Neural cell (in vitro differentiated cells): ENCODE measurements around the gene CHKA. TPM values are rescaled to one million over a fixed set of nuclear protein-coding genes. Genes with fewer than 3 reads are reported as not detected.

Experiments
- H2AFZ ChIP-seq: fragments of 200-600, 300-800 bp; sonication (generic), shearing (Covaris generic); 2 replicates; pipeline ENCODE4 v1.6.0; 2014; ENCODE audit warnings: low read depth, mild to moderate bottlenecking, antibody characterized with exemption, low read length, moderate library complexity
- H3F3A ChIP-seq: fragments of 200-600 bp; shearing (Covaris generic); 2 replicates; pipeline ENCODE4 v1.6.1; 2016; ENCODE audit warnings: mild to moderate bottlenecking, moderate library complexity, mixed read lengths, antibody characterized with exemption, low read length; ENCODE audit not compliant: insufficient read depth, poor library complexity, severe bottlenecking
- H3K27ac ChIP-seq: fragments of 200-600, 300-800 bp; sonication (generic), shearing (Covaris generic); 2 replicates; pipeline ENCODE4 v1.5.1; 2014; ENCODE audit warnings: mild to moderate bottlenecking, low read length, moderate library complexity
- H3K27me3 ChIP-seq: fragments of 300-800, 200-600 bp; sonication (generic), shearing (Covaris generic); 2 replicates; pipeline ENCODE4 v1.6.0; 2014; ENCODE audit warnings: mild to moderate bottlenecking, low read depth, low read length, moderate library complexity; ENCODE audit not compliant: insufficient read depth
- H3K36me3 ChIP-seq: fragments of 300-800, 200-600 bp; sonication (generic), shearing (Covaris generic); 2 replicates; pipeline ENCODE4 v1.5.1; 2014; ENCODE audit warnings: mild to moderate bottlenecking, antibody characterized with exemption, low read length, moderate library complexity; ENCODE audit not compliant: insufficient read depth
- H3K4me2 ChIP-seq: fragments of 300-800, 200-600 bp; sonication (generic), shearing (Covaris generic); 2 replicates; pipeline ENCODE4 v1.6.0; 2014; ENCODE audit warnings: mild to moderate bottlenecking, low read length
- H3K4me3 ChIP-seq: fragments of 300-800, 200-600 bp; sonication (generic), shearing (Covaris generic); 2 replicates; pipeline ENCODE4 v1.5.1; 2014; ENCODE audit warnings: mild to moderate bottlenecking, low read length, moderate library complexity
- H3K79me2 ChIP-seq: fragments of 200-600 bp; shearing (Covaris generic); replicated peaks from 2 replicates; pipeline ENCODE4 v1.6.0; 2014; ENCODE audit warnings: mild to moderate bottlenecking, low read length, moderate library complexity; ENCODE audit not compliant: insufficient read depth
- H3K9ac ChIP-seq: fragments of 300-800, 200-600 bp; sonication (generic), shearing (Covaris generic); 2 replicates; pipeline ENCODE4 v1.6.1; 2016; ENCODE audit warnings: mild to moderate bottlenecking, low read length, mixed read lengths
- H3K9me2 ChIP-seq: fragments of 200-600 bp; shearing (Covaris generic); 2 replicates; pipeline ENCODE4 v1.6.1; 2016; ENCODE audit warnings: mild to moderate bottlenecking, low read length, mixed read lengths; ENCODE audit not compliant: insufficient read depth
- H3K9me3 ChIP-seq: fragments of 200-600, 300-800 bp; sonication (generic), shearing (Covaris generic); 2 replicates; pipeline ENCODE4 v1.6.1; 2016; ENCODE audit warnings: mild to moderate bottlenecking, mixed run types, low read length, moderate library complexity, mixed read lengths
- H4K20me1 ChIP-seq: fragments of 200-600 bp; shearing (Covaris generic); 2 replicates; pipeline ENCODE4 v1.6.1; 2016; ENCODE audit warnings: mild to moderate bottlenecking, mixed run types; ENCODE audit not compliant: insufficient read depth
- EP300 ChIP-seq: fragments of 450-650 bp; conservative IDR thresholded peaks from 2 replicates; pipeline ENCODE4 v1.6.1; 2014; ENCODE audit warnings: antibody characterized with exemption, mild to moderate bottlenecking, moderate library complexity; ENCODE audit not compliant: poor library complexity, severe bottlenecking
- EZH2 ChIP-seq: fragments of 200-600, 300-800 bp; shearing (Covaris generic), sonication (generic); IDR thresholded peaks from 2 replicates; pipeline ENCODE4 v1.6.1; 2014; ENCODE audit warnings: antibody characterized with exemption, low read length, borderline replicate concordance, mild to moderate bottlenecking; ENCODE audit not compliant: insufficient read depth, poor library complexity, severe bottlenecking
- MXI1 ChIP-seq: fragments of 450-650 bp; conservative IDR thresholded peaks from 2 replicates; pipeline ENCODE4 v1.6.1; 2014; ENCODE audit warnings: antibody characterized with exemption, mild to moderate bottlenecking; ENCODE audit not compliant: poor library complexity, severe bottlenecking
- POLR2AphosphoS5 ChIP-seq: IDR thresholded peaks from 2 replicates; pipeline ENCODE4 v1.6.1; 2012
- RAD21 ChIP-seq: fragments of 450-650 bp; conservative IDR thresholded peaks from 2 replicates; pipeline ENCODE4 v1.6.1; 2014; ENCODE audit warnings: antibody characterized with exemption, mild to moderate bottlenecking, moderate library complexity
- SMC3 ChIP-seq: fragments of 450-650 bp; conservative IDR thresholded peaks from 2 replicates; pipeline ENCODE4 v1.6.1; 2014; ENCODE audit warnings: antibody characterized with exemption, mild to moderate bottlenecking, moderate library complexity; ENCODE audit not compliant: poor library complexity
- TAF1 ChIP-seq: IDR thresholded peaks from 2 replicates; pipeline ENCODE4 v1.6.1; 2012; ENCODE audit warnings: low read depth
- polyA plus RNA-seq: library from polyadenylated mRNA; depleted of rRNA; stranded (reverse); fragments of >200 nt; gene quantifications from 2 replicates; pipeline ENCODE4 v1.2.3, GENCODE V29; 2014
- TF ChIP-seq, protein P1 (sequence below): IDR thresholded peaks from 2 replicates; pipeline ENCODE4 v1.6.1; 2012; ENCODE audit warnings: borderline replicate concordance
- TF ChIP-seq, protein P2 (sequence below): fragments of 450-650 bp; IDR thresholded peaks from 2 replicates; pipeline ENCODE4 v1.5.1; 2014; ENCODE audit warnings: antibody characterized with exemption, mild to moderate bottlenecking, moderate library complexity; ENCODE audit not compliant: poor library complexity, severe bottlenecking

Gene CHKA
- polyA plus RNA-seq, 1 donor from 2014 or later = 90.0 TPM

DNA sequence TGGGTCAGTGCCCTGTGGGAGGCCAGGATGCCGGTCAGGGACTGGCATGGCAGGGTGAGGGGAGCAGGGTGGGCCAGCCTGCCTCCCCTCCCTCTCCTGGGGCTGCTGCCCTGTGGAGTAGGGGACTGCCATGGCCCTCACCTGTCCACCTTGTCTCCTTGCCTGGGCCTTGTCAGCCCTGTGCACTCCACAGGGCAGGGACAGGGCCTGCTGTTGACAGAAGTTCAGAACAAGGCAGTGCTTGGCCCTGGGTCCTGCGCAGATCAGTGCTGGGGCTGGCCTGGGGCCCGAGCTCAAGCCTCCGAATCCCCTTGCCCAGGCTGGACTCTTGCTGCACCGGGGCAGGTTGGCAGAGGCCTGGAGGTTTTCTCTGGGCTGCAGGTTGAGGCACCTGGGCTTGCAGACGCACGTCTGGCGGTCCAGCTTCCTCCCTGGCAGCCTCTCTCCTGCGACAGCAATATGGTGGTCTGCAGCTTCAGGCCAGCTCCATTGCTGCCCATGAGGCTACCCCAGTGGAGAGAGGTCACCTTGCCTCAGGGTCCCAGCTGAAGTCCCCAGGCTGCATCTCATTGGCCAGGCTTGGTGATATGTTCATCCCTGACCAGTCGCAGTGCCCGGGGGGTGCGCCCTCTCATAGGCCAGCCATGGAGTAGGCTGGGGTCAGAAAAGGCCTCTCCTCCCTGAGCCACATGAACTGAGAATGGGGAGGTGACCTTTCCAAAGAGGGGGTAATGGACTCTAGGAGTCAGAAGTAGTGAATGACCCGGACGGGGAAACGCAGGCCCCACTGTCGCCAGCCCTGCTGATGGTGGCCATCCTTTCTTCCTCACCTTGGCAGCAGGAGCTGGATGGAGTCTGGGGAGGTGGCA lies 21.5 kb upstream of the CHKA start:
- no peak overlapping the region for H2AFZ ChIP-seq
- H3K9ac ChIP-seq = no peak overlapping the region

DNA sequence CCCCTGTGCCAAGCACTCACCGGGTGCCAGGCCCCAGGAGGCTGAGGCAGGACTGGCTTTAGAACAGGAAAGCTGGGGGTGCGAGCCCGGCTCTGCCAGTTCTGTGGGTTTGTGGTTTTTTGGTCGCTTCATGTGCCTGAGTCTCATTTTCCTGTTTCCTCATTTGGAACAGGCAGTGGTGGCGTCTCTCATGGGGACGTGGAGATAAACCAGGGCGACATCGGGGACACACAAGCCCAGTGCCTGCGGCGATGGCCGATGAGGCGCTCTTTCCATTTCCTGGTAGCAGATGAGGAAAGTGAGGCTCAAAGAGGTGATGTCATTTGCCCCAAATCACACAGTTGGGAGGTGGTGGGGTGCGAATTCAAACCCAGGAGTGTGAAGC lies 20.8 kb upstream of the CHKA start:
- Histone ChIP-seq H3K79me2 (no peaks in the 10 kb centered on the region), H3K27me3 (no peaks in the 10 kb centered on the region), H3K27ac (no peak overlapping the region), H3K4me2 (no peak overlapping the region), H3K36me3 (no peaks in the 10 kb centered on the region), H3K4me3 (no peak overlapping the region), H3K9me2 (no peaks in the 10 kb centered on the region), H3K9me3 (no peaks in the 10 kb centered on the region), H3K9ac (no peak overlapping the region), H2AFZ (no peak overlapping the region), H4K20me1 (no peaks in the 10 kb centered on the region), H3F3A (no peaks in the 10 kb centered on the region)
- TF ChIP-seq RAD21 (no peak), TAF1 (no peak), EZH2 (no peak), EP300 (no peak), POLR2AphosphoS5 (no peak), MXI1 (no peak), SMC3 (no peak)
- TF ChIP-seq, protein P1, sequence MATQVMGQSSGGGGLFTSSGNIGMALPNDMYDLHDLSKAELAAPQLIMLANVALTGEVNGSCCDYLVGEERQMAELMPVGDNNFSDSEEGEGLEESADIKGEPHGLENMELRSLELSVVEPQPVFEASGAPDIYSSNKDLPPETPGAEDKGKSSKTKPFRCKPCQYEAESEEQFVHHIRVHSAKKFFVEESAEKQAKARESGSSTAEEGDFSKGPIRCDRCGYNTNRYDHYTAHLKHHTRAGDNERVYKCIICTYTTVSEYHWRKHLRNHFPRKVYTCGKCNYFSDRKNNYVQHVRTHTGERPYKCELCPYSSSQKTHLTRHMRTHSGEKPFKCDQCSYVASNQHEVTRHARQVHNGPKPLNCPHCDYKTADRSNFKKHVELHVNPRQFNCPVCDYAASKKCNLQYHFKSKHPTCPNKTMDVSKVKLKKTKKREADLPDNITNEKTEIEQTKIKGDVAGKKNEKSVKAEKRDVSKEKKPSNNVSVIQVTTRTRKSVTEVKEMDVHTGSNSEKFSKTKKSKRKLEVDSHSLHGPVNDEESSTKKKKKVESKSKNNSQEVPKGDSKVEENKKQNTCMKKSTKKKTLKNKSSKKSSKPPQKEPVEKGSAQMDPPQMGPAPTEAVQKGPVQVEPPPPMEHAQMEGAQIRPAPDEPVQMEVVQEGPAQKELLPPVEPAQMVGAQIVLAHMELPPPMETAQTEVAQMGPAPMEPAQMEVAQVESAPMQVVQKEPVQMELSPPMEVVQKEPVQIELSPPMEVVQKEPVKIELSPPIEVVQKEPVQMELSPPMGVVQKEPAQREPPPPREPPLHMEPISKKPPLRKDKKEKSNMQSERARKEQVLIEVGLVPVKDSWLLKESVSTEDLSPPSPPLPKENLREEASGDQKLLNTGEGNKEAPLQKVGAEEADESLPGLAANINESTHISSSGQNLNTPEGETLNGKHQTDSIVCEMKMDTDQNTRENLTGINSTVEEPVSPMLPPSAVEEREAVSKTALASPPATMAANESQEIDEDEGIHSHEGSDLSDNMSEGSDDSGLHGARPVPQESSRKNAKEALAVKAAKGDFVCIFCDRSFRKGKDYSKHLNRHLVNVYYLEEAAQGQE = no peak
- TF ChIP-seq, protein P2, sequence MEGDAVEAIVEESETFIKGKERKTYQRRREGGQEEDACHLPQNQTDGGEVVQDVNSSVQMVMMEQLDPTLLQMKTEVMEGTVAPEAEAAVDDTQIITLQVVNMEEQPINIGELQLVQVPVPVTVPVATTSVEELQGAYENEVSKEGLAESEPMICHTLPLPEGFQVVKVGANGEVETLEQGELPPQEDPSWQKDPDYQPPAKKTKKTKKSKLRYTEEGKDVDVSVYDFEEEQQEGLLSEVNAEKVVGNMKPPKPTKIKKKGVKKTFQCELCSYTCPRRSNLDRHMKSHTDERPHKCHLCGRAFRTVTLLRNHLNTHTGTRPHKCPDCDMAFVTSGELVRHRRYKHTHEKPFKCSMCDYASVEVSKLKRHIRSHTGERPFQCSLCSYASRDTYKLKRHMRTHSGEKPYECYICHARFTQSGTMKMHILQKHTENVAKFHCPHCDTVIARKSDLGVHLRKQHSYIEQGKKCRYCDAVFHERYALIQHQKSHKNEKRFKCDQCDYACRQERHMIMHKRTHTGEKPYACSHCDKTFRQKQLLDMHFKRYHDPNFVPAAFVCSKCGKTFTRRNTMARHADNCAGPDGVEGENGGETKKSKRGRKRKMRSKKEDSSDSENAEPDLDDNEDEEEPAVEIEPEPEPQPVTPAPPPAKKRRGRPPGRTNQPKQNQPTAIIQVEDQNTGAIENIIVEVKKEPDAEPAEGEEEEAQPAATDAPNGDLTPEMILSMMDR = no peak

More for the DNA sequence above, 21.5 kb upstream of the CHKA start:
- TF ChIP-seq MXI1 (no peak), POLR2AphosphoS5 (no peak), EZH2 (no peak), SMC3 (no peak), TAF1 (no peak), EP300 (no peak), RAD21 (no peak)
- TF ChIP-seq, protein P2 = no peak
- H3K9me2 ChIP-seq = no peaks in the 10 kb centered on the region
- H3K36me3 ChIP-seq = no peaks in the 10 kb centered on the region
- no peak overlapping the region for H3K4me2 ChIP-seq
- no peak overlapping the region for H3K4me3 ChIP-seq
- no peaks in the 10 kb centered on the region for H3K27me3 ChIP-seq
- H4K20me1 ChIP-seq = no peaks in the 10 kb centered on the region
- no peak overlapping the region for H3K27ac ChIP-seq
- no peaks in the 10 kb centered on the region for H3K79me2 ChIP-seq
- no peaks in the 10 kb centered on the region for H3K9me3 ChIP-seq
- no peaks in the 10 kb centered on the region for H3F3A ChIP-seq
